CD4-positive, alpha-beta T cell (primary cell): ENCODE data around the gene REEP1. TPM values are rescaled to one million over a fixed set of nuclear protein-coding genes. Genes with fewer than 3 reads are reported as not detected.

Experiments
- ATAC-seq: fragments of 200-7000 bp; cut with Tn5 transposase; one replicate; pipeline ENCODE4 v1.10.0; 2022; ENCODE audit warnings: mild to moderate bottlenecking; ENCODE audit not compliant: poor library complexity
- CTCF ChIA-PET: fragments of 350-600 bp; sonication (Branson Sonifier 250); formaldehyde crosslinking; loops from one replicate; lab custom pipeline; 2021; ENCODE audit warnings: antibody characterized with exemption, inconsistent platforms; lab: Charles Lee
- POLR2A ChIA-PET: fragments of 350-600 bp; sonication (Branson Sonifier 250); formaldehyde crosslinking; loops from one replicate; lab custom pipeline; 2021; ENCODE audit warnings: antibody characterized with exemption, inconsistent platforms; lab: Charles Lee
- DNase-seq, 14 experiments: peaks; one replicate each; pipeline ENCODE4 v3.0.0-alpha.2; 2013 to 2020; ENCODE audit warnings: mixed read lengths in 2 of 14
- H3K27ac ChIP-seq, 2 donors: one replicate each; pipeline versions ENCODE4 v1.5.1 to v1.7.0; 2013; ENCODE audit warnings: low read length in 2 of 2, low read depth in 1 of 2, mild to moderate bottlenecking in 1 of 2
- H3K27me3 ChIP-seq, 2 experiments: 1 replicate in 1 of 2; 2 replicates in 1 of 2; pipeline versions ENCODE4 v1.6.1 to v1.7.0; 2013; ENCODE audit warnings: low read length in 2 of 2, control low read depth in 1 of 2, mild to moderate bottlenecking in 1 of 2, moderate library complexity in 1 of 2; ENCODE audit not compliant: insufficient read depth in 2 of 2, control insufficient read depth in 1 of 2
- H3K36me3 ChIP-seq: one replicate; pipeline ENCODE4 v1.6.1; 2013; ENCODE audit warnings: low read length, control low read depth; ENCODE audit not compliant: insufficient read depth
- H3K4me1 ChIP-seq: one replicate; pipeline ENCODE4 v1.6.1; 2013; ENCODE audit warnings: low read length, control low read depth; ENCODE audit not compliant: insufficient read depth
- H3K4me3 ChIP-seq: one replicate; pipeline ENCODE4 v1.5.1; 2013; ENCODE audit warnings: mild to moderate bottlenecking, low read length, moderate library complexity
- H3K9me3 ChIP-seq, 2 experiments: 1 replicate in 1 of 2; 2 replicates in 1 of 2; pipeline versions ENCODE4 v1.6.1 to v1.7.0; 2013; ENCODE audit warnings: low read length in 2 of 2, mild to moderate bottlenecking in 2 of 2, control low read depth in 1 of 2, moderate library complexity in 1 of 2; ENCODE audit not compliant: control insufficient read depth in 1 of 2, insufficient read depth in 1 of 2
- H3K27ac Mint-ChIP-seq: one replicate; pipeline ENCODE4 v1.8.0; 2020; ENCODE audit warnings: mixed read lengths
- H3K27me3 Mint-ChIP-seq: one replicate; pipeline ENCODE4 v1.8.0; 2021; ENCODE audit warnings: mixed read lengths
- H3K36me3 Mint-ChIP-seq: one replicate; pipeline ENCODE4 v1.8.0; 2021; ENCODE audit warnings: low read depth, mixed read lengths
- H3K4me1 Mint-ChIP-seq: one replicate; pipeline ENCODE4 v1.8.0; 2021; ENCODE audit warnings: low read depth, mixed read lengths
- H3K4me3 Mint-ChIP-seq: one replicate; pipeline ENCODE4 v1.8.0; 2020; ENCODE audit warnings: mild to moderate bottlenecking, mixed read lengths
- H3K9me3 Mint-ChIP-seq: one replicate; pipeline ENCODE4 v1.8.0; 2020; ENCODE audit warnings: mixed read lengths
- CTCF ChIP-seq: fragments of 200-600 bp; IDR thresholded peaks from one replicate; pipeline ENCODE4 v1.8.0; 2022; ENCODE audit warnings: antibody characterized with exemption, mild to moderate bottlenecking
- intact Hi-C, 2 experiments: fragments of 100-400 bp; cut with DNase I in 1 of 2; cut with micrococcal nuclease in 1 of 2; formaldehyde crosslinking; loops; one replicate each; pipeline versions ENCODE4 v1.15.1 to v1.9.0; 2023 to 2025; cut with DNase I, micrococcal nuclease
- total RNA-seq, 174 experiments: library from RNA in 2 of 174; stranded (reverse) in 2 of 174; gene quantifications; one replicate each; pipeline ENCODE4 v1.2.3 and lab custom pipeline; 2021 to 2026

REEP1 gene
- total RNA-seq, 2 experiments from 2014 or later: not detected

- H3K4me3 Mint-ChIP-seq: no peak overlapping the region
- Histone ChIP-seq H3K27me3 (no peaks in the 10 kb centered on the region), H3K4me1 (peaks cover 29% of the 10 kb centered on the region), H3K27ac (peak overlapping the region; percentile 37 to 56), H3K4me3 (no peak overlapping the region), H3K36me3 (no peaks in the 10 kb centered on the region), H3K9me3 (peaks cover 0 to 8% of the 10 kb centered on the region in 2 experiments)
- CTCF ChIA-PET: no interaction called here
- ATAC-seq (no peak), DNase-seq (peak in 3 of 14 experiments; percentile 6 to 28 (median 26))
- POLR2A ChIA-PET: interaction anchor here (1.0 to 3.3 kb wide), 2 partner anchors 21 to 69 kb away, joined by 3 to 50 read pairs; partner anchors contain the start of gene KDM3A
- peaks cover 3% of the 10 kb centered on the region for H3K9me3 Mint-ChIP-seq
- peaks cover 56% of the 10 kb centered on the region for H3K4me1 Mint-ChIP-seq
- peak overlapping the region; percentile 83 for H3K27ac Mint-ChIP-seq
- TF ChIP-seq CTCF: peak; percentile 25
- no peaks in the 10 kb centered on the region for H3K27me3 Mint-ChIP-seq
- intact Hi-C loops: loop anchor here in 1 of 2 experiments (5.0 kb wide), 1 partner anchor 64 kb away; no protein-coding TSS in a partner anchor
- no peaks in the 10 kb centered on the region for H3K36me3 Mint-ChIP-seq
Observed at GRCh38 chr2:86372641-86373502, 35.4 kb upstream of the REEP1 start.

GRCh38 chr2:86372133-86372532 lies 34.7 kb upstream of the REEP1 start:
- Histone ChIP-seq H3K27ac (peak overlapping the region; percentile 37 to 56), H3K4me1 (peaks cover 32% of the 10 kb centered on the region), H3K36me3 (no peaks in the 10 kb centered on the region), H3K9me3 (peaks cover 0 to 7% of the 10 kb centered on the region in 2 experiments), H3K27me3 (no peaks in the 10 kb centered on the region), H3K4me3 (no peak overlapping the region)
- ATAC-seq (no peak), DNase-seq (no peak)
- no peak for TF ChIP-seq CTCF
- intact Hi-C loops: loop anchor here in 1 of 2 experiments (5.0 kb wide), 1 partner anchor 65 kb away; no protein-coding TSS in a partner anchor
- H3K4me3 Mint-ChIP-seq: no peak overlapping the region
- POLR2A ChIA-PET: interaction anchor here (0.6 to 3.3 kb wide), 6 partner anchors 22 to 205 kb away, joined by 3 to 50 read pairs (median 4); partner anchors contain the start of genes KDM3A and REEP1
- H3K27me3 Mint-ChIP-seq: no peaks in the 10 kb centered on the region
- peaks cover 3% of the 10 kb centered on the region for H3K9me3 Mint-ChIP-seq
- H3K36me3 Mint-ChIP-seq: no peaks in the 10 kb centered on the region
- H3K4me1 Mint-ChIP-seq: peaks cover 63% of the 10 kb centered on the region
- H3K27ac Mint-ChIP-seq: peak overlapping the region; percentile 83
- CTCF ChIA-PET: interaction anchor here (0.7 kb wide), 1 partner anchor 94 kb away, joined by 4 read pairs; no protein-coding TSS in a partner anchor

GRCh38 chr2:86371527-86371926 lies 34.1 kb upstream of the REEP1 start:
- TF ChIP-seq CTCF: no peak
- Histone ChIP-seq H3K4me3 (no peak overlapping the region), H3K9me3 (peaks cover 0 to 5% of the 10 kb centered on the region in 2 experiments), H3K27me3 (no peaks in the 10 kb centered on the region), H3K4me1 (peaks cover 32% of the 10 kb centered on the region), H3K36me3 (no peaks in the 10 kb centered on the region), H3K27ac (peak overlapping the region; percentile 30 to 53)
- ChIA-PET CTCF (no interaction called here), POLR2A (interaction anchor here (0.6 to 3.3 kb wide), 6 partner anchors 23 to 204 kb away, joined by 3 to 50 read pairs (median 4); partner anchors contain the start of genes KDM3A and REEP1)
- peak overlapping the region; percentile 83 for H3K27ac Mint-ChIP-seq
- peak overlapping the region; percentile 47 for H3K4me3 Mint-ChIP-seq
- H3K9me3 Mint-ChIP-seq: peaks cover 3% of the 10 kb centered on the region
- H3K36me3 Mint-ChIP-seq: no peaks in the 10 kb centered on the region
- H3K27me3 Mint-ChIP-seq: no peaks in the 10 kb centered on the region
- ATAC-seq (peak; percentile 35), DNase-seq (peak in 4 of 14 experiments; percentile 7 to 45 (median 12))
- intact Hi-C loops: loop anchor here in 1 of 2 experiments (5.0 kb wide), 1 partner anchor 66 kb away; no protein-coding TSS in a partner anchor
- peaks cover 68% of the 10 kb centered on the region for H3K4me1 Mint-ChIP-seq
